HepG2 (cell line): ENCODE data around the gene ANKRD40CL. TPM values are rescaled to one million over a fixed set of nuclear protein-coding genes. Genes with fewer than 3 reads are reported as not detected.

Experiments
- ARHGAP35 ChIP-seq: sonication (generic); formaldehyde crosslinking; IDR thresholded peaks from 2 replicates; pipeline ENCODE4 v1.9.0; 2022; ENCODE audit warnings: mild to moderate bottlenecking, inconsistent platforms, moderate library complexity, missing genetic modification reagents, borderline replicate concordance
- BRD4 ChIP-seq: sonication (generic); formaldehyde crosslinking; IDR thresholded peaks from 2 replicates; pipeline ENCODE4 v1.4.0; 2020; ENCODE audit warnings: missing genetic modification reagents
- FOSL1 ChIP-seq: sonication (generic); formaldehyde crosslinking; IDR thresholded peaks from 2 replicates; pipeline ENCODE4 v1.9.0; 2021; ENCODE audit warnings: missing genetic modification reagents, borderline replicate concordance
- FOXA1 ChIP-seq, 2 experiments: fragments of 450-650 bp in 1 of 2; sonication (generic) in 1 of 2; formaldehyde crosslinking in 1 of 2; IDR thresholded peaks; 2 replicates each; pipeline versions ENCODE4 v1.4.0 to v1.6.1; 2016 to 2020; ENCODE audit warnings: missing genetic modification reagents in 1 of 2
- HNRNPUL1 ChIP-seq: fragments of 200-400 bp; formaldehyde crosslinking; IDR thresholded peaks from 2 replicates; pipeline ENCODE4 v1.6.1; 2017; ENCODE audit warnings: low read depth, mild to moderate bottlenecking, low read length, moderate library complexity
- JUN ChIP-seq: sonication (generic); formaldehyde crosslinking; IDR thresholded peaks from 2 replicates; pipeline ENCODE4 v1.4.0; 2020; ENCODE audit warnings: mild to moderate bottlenecking, missing genetic modification reagents
- KAT8 ChIP-seq: IDR thresholded peaks from 2 replicates; pipeline ENCODE4 v1.6.1; 2016; ENCODE audit warnings: missing genetic modification reagents, missing compliant biosample characterization
- KDM1A ChIP-seq: IDR thresholded peaks from 2 replicates; pipeline ENCODE4 v1.6.1; 2016; ENCODE audit warnings: missing compliant biosample characterization
- KDM4B ChIP-seq: sonication (generic); formaldehyde crosslinking; IDR thresholded peaks from 2 replicates; pipeline ENCODE4 v1.4.0; 2020; ENCODE audit warnings: missing genetic modification reagents
- MXD1 ChIP-seq: sonication (generic); formaldehyde crosslinking; IDR thresholded peaks from 2 replicates; pipeline ENCODE4 v1.4.0; 2020; ENCODE audit warnings: mild to moderate bottlenecking, missing genetic modification reagents
- NFIB ChIP-seq: sonication (generic); formaldehyde crosslinking; IDR thresholded peaks from 2 replicates; pipeline ENCODE4 v1.9.0; 2021; ENCODE audit warnings: missing genetic modification reagents, mild to moderate bottlenecking, borderline replicate concordance
- NFKBIZ ChIP-seq: IDR thresholded peaks from 2 replicates; pipeline ENCODE4 v1.6.1; 2018; ENCODE audit warnings: missing genetic modification reagents, missing compliant biosample characterization
- NR2C2 ChIP-seq: sonication (generic); formaldehyde crosslinking; IDR thresholded peaks from 2 replicates; pipeline ENCODE4 v1.4.0; 2020; ENCODE audit warnings: missing genetic modification reagents, mild to moderate bottlenecking, moderate library complexity, borderline replicate concordance
- POGK ChIP-seq: sonication (generic); formaldehyde crosslinking; conservative IDR thresholded peaks from 2 replicates; pipeline ENCODE4 v1.8.0; 2022; ENCODE audit warnings: mild to moderate bottlenecking, moderate library complexity, missing genetic modification reagents
- RFXANK ChIP-seq: IDR thresholded peaks from 2 replicates; pipeline ENCODE4 v1.6.1; 2016
- RFXAP ChIP-seq: sonication (generic); formaldehyde crosslinking; IDR thresholded peaks from 2 replicates; pipeline ENCODE4 v1.4.0; 2020; ENCODE audit warnings: missing genetic modification reagents, borderline replicate concordance
- SNAI1 ChIP-seq: sonication (generic); formaldehyde crosslinking; IDR thresholded peaks from 2 replicates; pipeline ENCODE4 v1.5.0; 2020; ENCODE audit warnings: mild to moderate bottlenecking, missing genetic modification reagents, borderline replicate concordance
- SPEN ChIP-seq: sonication (generic); formaldehyde crosslinking; IDR thresholded peaks from 2 replicates; pipeline ENCODE4 v1.5.1; 2020; ENCODE audit warnings: low read depth, mild to moderate bottlenecking, missing genetic modification reagents
- SRSF9 ChIP-seq: fragments of 200-400 bp; formaldehyde crosslinking; IDR thresholded peaks from 2 replicates; pipeline ENCODE4 v1.6.1; 2018; ENCODE audit warnings: borderline replicate concordance, mild to moderate bottlenecking, low read depth, low read length; ENCODE audit not compliant: insufficient read depth, poor library complexity, severe bottlenecking
- TRAFD1 ChIP-seq: sonication (generic); formaldehyde crosslinking; IDR thresholded peaks from 2 replicates; pipeline ENCODE4 v1.5.1; 2020; ENCODE audit warnings: missing genetic modification reagents, mild to moderate bottlenecking, borderline replicate concordance
- ZBTB2 ChIP-seq: sonication (generic); formaldehyde crosslinking; IDR thresholded peaks from 2 replicates; pipeline ENCODE4 v1.8.0; 2022; ENCODE audit warnings: low read depth, missing genetic modification reagents
- ZNF101 ChIP-seq: sonication (generic); formaldehyde crosslinking; IDR thresholded peaks from 2 replicates; pipeline ENCODE4 v1.4.0; 2020; ENCODE audit warnings: mild to moderate bottlenecking, low read depth, missing genetic modification reagents, borderline replicate concordance
- ZNF224 ChIP-seq: sonication (generic); formaldehyde crosslinking; IDR thresholded peaks from 2 replicates; pipeline ENCODE4 v1.5.0; 2020; ENCODE audit warnings: mild to moderate bottlenecking, missing genetic modification reagents
- ZNF761 ChIP-seq: sonication (generic); formaldehyde crosslinking; conservative IDR thresholded peaks from 2 replicates; pipeline ENCODE4 v1.4.0; 2020; ENCODE audit warnings: mild to moderate bottlenecking, missing genetic modification reagents
- polyA plus RNA-seq, 8 experiments: library from polyadenylated mRNA; depleted of rRNA in 3 of 8; stranded (reverse) in 7 of 8; unstranded in 1 of 8; fragments of >200 nt; fragmentation: Illumina TruSeq in 4 of 8; extraction: Trizol in 4 of 8; gene quantifications; 2 replicates each; pipeline versions ENCODE4 v1.2.1 to v1.2.3, GENCODE V29; 2011 to 2016; ENCODE audit warnings: low read depth in 4 of 8, missing spikeins in 1 of 8, mixed read lengths in 1 of 8; ENCODE audit not compliant: insufficient read depth in 1 of 8
- total RNA-seq, 5 experiments: library from RNA; depleted of rRNA; stranded (reverse); fragments of >200 nt; fragmentation: Illumina TruSeq; extraction: Trizol; gene quantifications; 2 replicates each; pipeline ENCODE4 v1.2.3, GENCODE V29; 2016; ENCODE audit warnings: low read depth in 1 of 5

The ANKRD40CL gene
- total and polyA plus RNA-seq, 2 of the 13 experiments (the other 11 are each of a cell fraction or from before 2014, with no cell fraction given), result 0.03 to 0.11 TPM

- peak; percentile 79 for TF ChIP-seq POGK (CRISPR knock-in tag)
- no peak for TF ChIP-seq RFXANK (CRISPR knock-in tag)
- peak; percentile 78; the same call in 1 of the 2 replicates for TF ChIP-seq NR2C2 (CRISPR knock-in tag)
- peak; percentile 75; the same call in 1 of the 2 replicates for TF ChIP-seq NFKBIZ (CRISPR knock-in tag)
- peak; percentile 46 for TF ChIP-seq BRD4 (CRISPR knock-in tag)
- peak; percentile 94; the same call in 1 of the 2 replicates for TF ChIP-seq SPEN
- TF ChIP-seq ZBTB2 (CRISPR knock-in tag), result peak; percentile 94
- peak; percentile 87; the same call in 1 of the 2 replicates for TF ChIP-seq ZNF224
- TF ChIP-seq ARHGAP35 (CRISPR knock-in tag), result peak; percentile 87; the same call in 1 of the 2 replicates
- TF ChIP-seq FOSL1 (CRISPR knock-in tag), result no peak
- peak; percentile 68 for TF ChIP-seq ZNF761 (CRISPR knock-in tag)
- no peak for TF ChIP-seq ZNF101 (CRISPR knock-in tag)
- peak; percentile 29; the same call in 1 of the 2 replicates for TF ChIP-seq TRAFD1 (CRISPR knock-in tag)
- TF ChIP-seq SNAI1, result peak; percentile 92; the same call in 1 of the 2 replicates
- peak; percentile 29; the same call in 1 of the 2 replicates for TF ChIP-seq JUN (CRISPR knock-in tag)
- peak; percentile 92 for TF ChIP-seq MXD1
- no peak for TF ChIP-seq KDM1A
- TF ChIP-seq SRSF9, result no peak
- peak; percentile 98 for TF ChIP-seq KAT8 (CRISPR knock-in tag)
- TF ChIP-seq FOXA1 (IDR thresholded peaks at IDR 0.05), result no peak
- peak; percentile 50 for TF ChIP-seq FOXA1 (CRISPR knock-in tag; IDR thresholded peaks at IDR 0.05)
- TF ChIP-seq NFIB, result no peak
- 0 out of 2 replicates have a peak, but pooled peaks have one; percentile 88 for TF ChIP-seq RFXAP
- TF ChIP-seq HNRNPUL1, result peak; percentile 90
- TF ChIP-seq KDM4B (CRISPR knock-in tag), result 0 out of 2 replicates have a peak, but pooled peaks have one; percentile 86
These were observed 48.0 kb downstream of the ANKRD40CL start, which contains the start of gene LUC7L3 (continued) for GRCh38 chr17:50719144-50719923.
